H1 (cell line): ENCODE results near the gene SLC6A18. TPM values are rescaled to one million over a fixed set of nuclear protein-coding genes. Genes with fewer than 3 reads are reported as not detected.

Source experiments
- CTCF ChIA-PET: fragments of 300-600 bp; sonication (Branson Sonifier 250); formaldehyde crosslinking; loops from one replicate; lab custom pipeline; 2021; ENCODE audit not compliant: partially characterized antibody; lab: Charles Lee
- POLR2A ChIA-PET: fragments of 300-600 bp; sonication (Branson Sonifier 250); formaldehyde crosslinking; loops from one replicate; lab custom pipeline; 2021; ENCODE audit warnings: inconsistent platforms; ENCODE audit not compliant: partially characterized antibody; lab: Charles Lee
- DNase-seq, 2 experiments: peaks; one replicate each; pipeline versions ENCODE4 v3.0.0 to v3.0.0-alpha.2; 2010 to 2022; ENCODE audit warnings: low spot score in 2 of 2, low read depth in 1 of 2, mixed read lengths in 1 of 2
- FAIRE-seq: peaks from 2 replicates; lab custom pipeline; 2011; peaks lifted over from hg19 to GRCh38; lab: Jason Lieb, UNC
- H2AFZ ChIP-seq: 2 replicates; pipeline ENCODE4 v1.8.1; 2012; ENCODE audit warnings: low read length, inconsistent platforms
- H2AK5ac ChIP-seq: 2 replicates; pipeline ENCODE4 v1.6.1; 2013; ENCODE audit warnings: low read depth, low read length
- H2BK120ac ChIP-seq: replicated peaks from 2 replicates; pipeline ENCODE3; 2013; ENCODE audit warnings: low read depth, low read length, inconsistent platforms
- H2BK12ac ChIP-seq: 2 replicates; pipeline ENCODE4 v1.6.1; 2013; ENCODE audit warnings: low read depth, low read length
- H2BK15ac ChIP-seq: 2 replicates; pipeline ENCODE4 v1.6.1; 2013; ENCODE audit warnings: low read length
- H2BK20ac ChIP-seq: 2 replicates; pipeline ENCODE4 v1.6.1; 2013; ENCODE audit warnings: low read length
- H2BK5ac ChIP-seq: 2 replicates; pipeline ENCODE4 v1.6.1; 2013; ENCODE audit warnings: low read depth, low read length
- H3K14ac ChIP-seq: 2 replicates; pipeline ENCODE4 v1.6.1; 2013; ENCODE audit warnings: inconsistent platforms; ENCODE audit not compliant: insufficient read length
- H3K18ac ChIP-seq: 2 replicates; pipeline ENCODE4 v1.6.1; 2013; ENCODE audit warnings: low read length; ENCODE audit errors: extremely low read depth
- H3K23ac ChIP-seq: 2 replicates; pipeline ENCODE4 v1.6.1; 2013; ENCODE audit warnings: inconsistent platforms; ENCODE audit not compliant: insufficient read length
- H3K23me2 ChIP-seq: 2 replicates; pipeline ENCODE4 v1.6.1; 2013; ENCODE audit warnings: low read depth, low read length
- H3K27ac ChIP-seq: 2 replicates; pipeline ENCODE4 v1.6.1; 2011; ENCODE audit warnings: low read depth, low read length, inconsistent platforms
- H3K27me3 ChIP-seq, 4 experiments: replicated peaks in 1 of 4; 1 replicate in 1 of 4; 2 replicates in 3 of 4; pipeline versions ENCODE4 v1.6.1 to v1.8.1; 2011 to 2013; ENCODE audit warnings: low read length in 3 of 4, mild to moderate bottlenecking in 3 of 4, inconsistent platforms in 2 of 4, mixed read lengths in 2 of 4, moderate library complexity in 1 of 4; ENCODE audit not compliant: control insufficient read depth in 3 of 4, insufficient read depth in 3 of 4; ENCODE audit errors: extremely low read depth in 1 of 4
- H3K36me3 ChIP-seq, 4 experiments: 2 replicates each; pipeline versions ENCODE4 v1.6.1 to v1.8.1; 2011 to 2013; ENCODE audit warnings: mild to moderate bottlenecking in 4 of 4, low read length in 3 of 4, moderate library complexity in 2 of 4, control low read depth in 1 of 4, inconsistent platforms in 1 of 4; ENCODE audit not compliant: insufficient read depth in 4 of 4, control insufficient read depth in 2 of 4
- H3K4ac ChIP-seq: replicated peaks from 2 replicates; pipeline ENCODE3; 2013; ENCODE audit warnings: low read length, low read depth, mixed read lengths, inconsistent platforms; ENCODE audit not compliant: insufficient read length
- H3K4me1 ChIP-seq, 4 experiments: replicated peaks in 1 of 4; 1 replicate in 1 of 4; 2 replicates in 3 of 4; pipeline versions ENCODE4 v1.6.1 to v1.8.1; 2011 to 2013; ENCODE audit warnings: low read length in 3 of 4, inconsistent platforms in 2 of 4, mixed read lengths in 1 of 4; ENCODE audit not compliant: insufficient read depth in 4 of 4, control insufficient read depth in 3 of 4
- H3K4me2 ChIP-seq, 2 experiments: 2 replicates each; pipeline versions ENCODE4 v1.6.1 to v1.8.1; 2011 to 2013; ENCODE audit warnings: low read depth in 2 of 2, low read length in 2 of 2, control low read depth in 1 of 2, inconsistent platforms in 1 of 2, mild to moderate bottlenecking in 1 of 2; ENCODE audit not compliant: insufficient read depth in 1 of 2
- H3K4me3 ChIP-seq, 4 experiments: fragments of 200-600, 300-600 bp in 1 of 4; sonication (generic), shearing (Covaris generic), sonication (Bioruptor Twin) in 1 of 4; 2 replicates each; pipeline versions ENCODE4 v1.5.1 to v1.8.1; 2011 to 2016; ENCODE audit warnings: low read length in 4 of 4, low read depth in 3 of 4, control low read depth in 2 of 4, inconsistent platforms in 2 of 4, mild to moderate bottlenecking in 2 of 4, mixed read lengths in 1 of 4, moderate library complexity in 1 of 4; ENCODE audit not compliant: insufficient read depth in 2 of 4; ENCODE audit errors: extremely low read depth in 1 of 4
- H3K56ac ChIP-seq: replicated peaks from 2 replicates; pipeline ENCODE3; 2013; ENCODE audit warnings: low read depth, mild to moderate bottlenecking, mixed read lengths, low read length, inconsistent platforms; ENCODE audit not compliant: insufficient read length
- H3K79me1 ChIP-seq: 2 replicates; pipeline ENCODE4 v1.6.1; 2013; ENCODE audit warnings: low read depth, low read length, control low read depth
- H3K79me2 ChIP-seq, 2 experiments: 2 replicates each; pipeline versions ENCODE4 v1.6.1 to v1.8.1; 2012 to 2013; ENCODE audit warnings: low read length in 2 of 2, mild to moderate bottlenecking in 2 of 2, inconsistent platforms in 1 of 2; ENCODE audit not compliant: insufficient read depth in 2 of 2, control insufficient read depth in 1 of 2
- H3K9ac ChIP-seq, 4 experiments: replicated peaks in 1 of 4; 1 replicate in 1 of 4; 2 replicates in 3 of 4; pipeline versions ENCODE4 v1.6.1 to v1.8.1; 2011 to 2013; ENCODE audit warnings: low read depth in 3 of 4, low read length in 3 of 4, control low read depth in 2 of 4, mild to moderate bottlenecking in 2 of 4, moderate library complexity in 2 of 4, inconsistent platforms in 1 of 4; ENCODE audit errors: extremely low read depth in 1 of 4
- H3K9me3 ChIP-seq, 2 experiments: 2 replicates each; pipeline versions ENCODE4 v1.6.1 to v1.8.1; 2012 to 2013; ENCODE audit warnings: mild to moderate bottlenecking in 2 of 2, moderate library complexity in 2 of 2, control low read depth in 1 of 2, inconsistent platforms in 1 of 2, low read depth in 1 of 2, low read length in 1 of 2, mixed read lengths in 1 of 2; ENCODE audit not compliant: insufficient read depth in 2 of 2
- H4K20me1 ChIP-seq, 2 experiments: replicated peaks in 1 of 2; 2 replicates each; pipeline versions ENCODE3 to v1.8.1; 2011 to 2013; ENCODE audit warnings: inconsistent platforms in 2 of 2, low read length in 2 of 2, mild to moderate bottlenecking in 1 of 2; ENCODE audit not compliant: insufficient read depth in 2 of 2, control insufficient read depth in 1 of 2
- H4K5ac ChIP-seq: 2 replicates; pipeline ENCODE4 v1.6.1; 2013; ENCODE audit warnings: low read length, low read depth, mixed read lengths, inconsistent platforms; ENCODE audit not compliant: insufficient read length
- H4K8ac ChIP-seq: 2 replicates; pipeline ENCODE4 v1.8.0; 2013; ENCODE audit warnings: mild to moderate bottlenecking, moderate library complexity, low read length, inconsistent platforms; ENCODE audit not compliant: insufficient read depth; ENCODE audit errors: extremely low read depth
- H4K91ac ChIP-seq: replicated peaks from 2 replicates; pipeline ENCODE3; 2013; ENCODE audit warnings: low read length, mixed read lengths, inconsistent platforms; ENCODE audit not compliant: insufficient read length
- BCL11A ChIP-seq, 2 experiments: IDR thresholded peaks; one replicate each; pipeline ENCODE4 v1.6.1; 2011; ENCODE audit warnings: low read depth in 2 of 2, low read length in 2 of 2, mild to moderate bottlenecking in 2 of 2
- CHD2 ChIP-seq: IDR thresholded peaks from 2 replicates; pipeline ENCODE4 v1.6.1; 2012; ENCODE audit warnings: low read length, improper control_type of control experiment
- CREB1 ChIP-seq: IDR thresholded peaks from 2 replicates; pipeline ENCODE4 v1.6.1; 2012; ENCODE audit warnings: inconsistent platforms
- EGR1 ChIP-seq: IDR thresholded peaks from 2 replicates; pipeline ENCODE4 v1.6.1; 2011; ENCODE audit warnings: low read depth, low read length, borderline replicate concordance
- EP300 ChIP-seq, 2 experiments: IDR thresholded peaks; 1 replicate in 1 of 2; 2 replicates in 1 of 2; pipeline ENCODE4 v1.6.1; 2011 to 2012; ENCODE audit warnings: low read depth in 2 of 2, low read length in 2 of 2, mild to moderate bottlenecking in 2 of 2, borderline replicate concordance in 1 of 2, inconsistent platforms in 1 of 2, moderate library complexity in 1 of 2
- HDAC6 ChIP-seq: IDR thresholded peaks from one replicate; pipeline ENCODE4 v1.7.1; 2012; ENCODE audit warnings: low read depth, mild to moderate bottlenecking, inconsistent platforms, low read length, moderate library complexity
- NRF1 ChIP-seq: IDR thresholded peaks from 2 replicates; pipeline ENCODE4 v1.6.1; 2011; ENCODE audit warnings: mild to moderate bottlenecking, low read depth, low read length, improper control_type of control experiment
- RXRA ChIP-seq: IDR thresholded peaks from 2 replicates; pipeline ENCODE4 v1.6.1; 2011; ENCODE audit warnings: low read depth, mild to moderate bottlenecking, low read length, moderate library complexity; ENCODE audit not compliant: insufficient read depth
- SRF ChIP-seq: IDR thresholded peaks from 2 replicates; pipeline ENCODE4 v1.6.1; 2011; ENCODE audit warnings: mild to moderate bottlenecking, low read depth, low read length, moderate library complexity
- TAF1 ChIP-seq: IDR thresholded peaks from 2 replicates; pipeline ENCODE4 v1.6.1; 2011; ENCODE audit warnings: mild to moderate bottlenecking, low read depth, low read length
- TAF7 ChIP-seq: optimal IDR thresholded peaks from 2 replicates; pipeline ENCODE3; 2011; ENCODE audit warnings: low read depth, mild to moderate bottlenecking, inconsistent platforms, low read length, moderate library complexity, borderline replicate concordance
- TBP ChIP-seq: IDR thresholded peaks from 2 replicates; pipeline ENCODE4 v1.6.1; 2011; ENCODE audit warnings: low read depth, low read length, improper control_type of control experiment
- WGBS, 2 experiments: shearing (Covaris generic) in 1 of 2; methylation state at CpG; one replicate each; pipeline versions ENCODE4 v1.1.6 to v1.1.7; 2013 to 2015; ENCODE audit warnings: low lambda C conversion rate in 2 of 2, mixed read lengths in 2 of 2, inconsistent platforms in 1 of 2, low coverage in 1 of 2, missing lambda C conversion rate in 1 of 2; ENCODE audit not compliant: insufficient replicate concordance in 2 of 2, insufficient coverage in 1 of 2, insufficient read length in 1 of 2; ENCODE audit errors: extremely low coverage in 1 of 2, missing lambda C conversion rate in 1 of 2; 5-methylcytosine and 5-hydroxymethylcytosine counted together
- polyA plus RNA-seq, 7 experiments: library from polyadenylated mRNA; depleted of rRNA in 3 of 7; stranded (reverse) in 5 of 7; unstranded in 2 of 7; fragments of >200 nt in 5 of 7; fragments of 200-250 nt in 2 of 7; gene quantifications; 1 replicate in 5 of 7; 2 replicates in 1 of 7; 4 replicates in 1 of 7; pipeline versions ENCODE4 v1.2.1 to v1.2.3, GENCODE V29; 2011 to 2013; ENCODE audit warnings: missing spikeins in 2 of 7, mixed read lengths in 2 of 7
- total RNA-seq: library from RNA; stranded (reverse); fragmentation: NEBNext Ultra II Directional; extraction: Animal tissue kit (Norgen Biotek cat#: 25700); gene quantifications from 2 replicates; pipeline ENCODE4 v1.2.1, GENCODE V29; 2021
- TF ChIP-seq, protein P1 (sequence below): IDR thresholded peaks from 2 replicates; pipeline ENCODE4 v1.6.1; 2012; ENCODE audit warnings: inconsistent platforms

The SLC6A18 gene
- total and polyA plus RNA-seq, 2 of the 8 experiments (the other 6 are each of a cell fraction or from before 2014, with no cell fraction given) = not detected

DNA sequence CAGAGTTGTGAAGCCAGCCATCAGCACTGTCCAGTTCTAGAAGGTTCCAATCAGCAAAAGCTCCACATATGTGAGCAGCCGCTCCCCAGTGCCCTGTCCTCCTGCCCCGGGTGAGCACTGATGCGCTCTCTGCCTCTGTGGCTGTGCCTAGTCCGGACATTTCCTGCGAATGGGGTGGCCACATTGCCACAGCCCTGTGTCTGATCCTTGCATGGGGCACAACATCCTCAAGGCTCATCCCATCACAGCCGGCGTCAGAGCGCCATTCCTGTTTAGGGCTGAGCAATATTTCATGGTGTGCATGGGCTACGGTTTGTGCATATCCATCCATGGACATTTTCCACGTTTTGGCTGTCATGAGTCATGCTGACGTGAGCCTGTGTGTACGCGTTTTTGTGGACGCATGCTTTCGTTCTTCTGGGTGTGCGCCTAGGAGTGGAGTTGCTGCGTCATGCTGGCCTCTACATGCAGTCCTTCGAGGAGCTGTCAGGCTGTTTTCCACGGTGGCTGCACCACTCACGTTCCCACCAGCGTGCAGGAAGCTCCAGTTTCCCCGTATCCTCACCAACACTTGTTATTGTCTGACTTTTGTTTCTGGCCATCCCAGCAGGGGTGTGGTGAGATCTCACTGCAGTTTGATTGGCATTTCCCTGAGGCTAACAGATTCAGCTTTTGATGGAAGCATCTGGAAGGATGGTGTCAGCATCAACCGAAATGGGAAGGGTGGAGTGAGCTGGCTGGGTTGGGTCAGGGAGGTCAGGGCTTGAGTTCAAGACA lies 9.7 kb upstream of the SLC6A18 start:
- H2AFZ ChIP-seq = no peak overlapping the region
- H3K4ac ChIP-seq = no peak overlapping the region
- H3K36me3 ChIP-seq = no peaks in the 10 kb centered on the region
- no peak overlapping the region for H3K9ac ChIP-seq
- H2BK20ac ChIP-seq = no peak overlapping the region
- no peak overlapping the region for H2BK12ac ChIP-seq
- 93% methylated on average over 23 of the region's 23 CpGs; no CpG with 5 or more reads in 1 of the 2 experiments for WGBS, 2 experiments
- H3K79me1 ChIP-seq = no peaks in the 10 kb centered on the region
- DNase-seq (no peak), FAIRE-seq (no peak)
- H3K79me2 ChIP-seq = no peaks in the 10 kb centered on the region
- H3K4me2 ChIP-seq = no peak overlapping the region
- H3K14ac ChIP-seq = no peak overlapping the region
- H3K4me1 ChIP-seq = peaks cover 0 to 2% (median 0%) of the 10 kb centered on the region in 4 experiments; a peak in 2 of 7 replicates
- H3K27ac ChIP-seq = no peak overlapping the region
- H2BK120ac ChIP-seq = no peak overlapping the region
- H2AK5ac ChIP-seq = no peak overlapping the region
- H3K27me3 ChIP-seq = no peaks in the 10 kb centered on the region; a peak in 1 of 7 replicates
- CTCF ChIA-PET = interaction anchor here (0.6 to 2.1 kb wide), 5 partner anchors 9 to 412 kb away, joined by 3 to 7 read pairs (median 4); no protein-coding TSS in a partner anchor
- POLR2A ChIA-PET = interaction anchor here (0.6 to 0.9 kb wide), 2 partner anchors 68 to 724 kb away, joined by 3 to 4 read pairs; no protein-coding TSS in a partner anchor
- H4K20me1 ChIP-seq = peaks cover 3 to 6% of the 10 kb centered on the region in 2 experiments
- peak overlapping the region; percentile 62; the same call in 1 of the 2 replicates for H4K8ac ChIP-seq
- H4K5ac ChIP-seq = no peak overlapping the region
- H3K56ac ChIP-seq = no peak overlapping the region
- H3K4me3 ChIP-seq = no peak overlapping the region
- H4K91ac ChIP-seq = no peak overlapping the region
- H3K9me3 ChIP-seq = peaks cover 0 to 2% of the 10 kb centered on the region in 2 experiments; a peak in 1 of 4 replicates
- no peaks in the 10 kb centered on the region for H3K23me2 ChIP-seq
- no peak overlapping the region for H2BK5ac ChIP-seq
- H3K18ac ChIP-seq = no peak overlapping the region
- no peak overlapping the region for H2BK15ac ChIP-seq
- H3K23ac ChIP-seq = no peak overlapping the region
- TF ChIP-seq EP300 (IDR thresholded peaks at IDR 0.05; ENCODE audit: borderline replicate concordance in 1 of 2, low read depth in 2 of 2, low read length in 2 of 2) (no peak), NRF1 (no peak), RXRA (no peak), SRF (no peak), TAF7 (no peak), EGR1 (no peak), HDAC6 (no peak), TAF1 (no peak), TBP (no peak), BCL11A (IDR thresholded peaks at IDR 0.05; ENCODE audit: low read depth in 2 of 2, low read length in 2 of 2) (no peak), CREB1 (no peak), CHD2 (no peak)
- TF ChIP-seq, protein P1, sequence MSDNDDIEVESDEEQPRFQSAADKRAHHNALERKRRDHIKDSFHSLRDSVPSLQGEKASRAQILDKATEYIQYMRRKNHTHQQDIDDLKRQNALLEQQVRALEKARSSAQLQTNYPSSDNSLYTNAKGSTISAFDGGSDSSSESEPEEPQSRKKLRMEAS = no peak
